IPS-18c (cell line): Measurements from ENCODE around the gene HECW1.

Experiments
- H3K4me3 ChIP-seq: 2 replicates; pipeline ENCODE4 v1.7.0; 2013; ENCODE audit warnings: low read depth, mild to moderate bottlenecking, low read length, moderate library complexity; ENCODE audit not compliant: insufficient read depth
- H3K9me3 ChIP-seq: one replicate; pipeline ENCODE4 v1.6.1; 2013; ENCODE audit warnings: mild to moderate bottlenecking, low read length, moderate library complexity; ENCODE audit not compliant: control insufficient read depth, insufficient read depth

HECW1 gene

DNA sequence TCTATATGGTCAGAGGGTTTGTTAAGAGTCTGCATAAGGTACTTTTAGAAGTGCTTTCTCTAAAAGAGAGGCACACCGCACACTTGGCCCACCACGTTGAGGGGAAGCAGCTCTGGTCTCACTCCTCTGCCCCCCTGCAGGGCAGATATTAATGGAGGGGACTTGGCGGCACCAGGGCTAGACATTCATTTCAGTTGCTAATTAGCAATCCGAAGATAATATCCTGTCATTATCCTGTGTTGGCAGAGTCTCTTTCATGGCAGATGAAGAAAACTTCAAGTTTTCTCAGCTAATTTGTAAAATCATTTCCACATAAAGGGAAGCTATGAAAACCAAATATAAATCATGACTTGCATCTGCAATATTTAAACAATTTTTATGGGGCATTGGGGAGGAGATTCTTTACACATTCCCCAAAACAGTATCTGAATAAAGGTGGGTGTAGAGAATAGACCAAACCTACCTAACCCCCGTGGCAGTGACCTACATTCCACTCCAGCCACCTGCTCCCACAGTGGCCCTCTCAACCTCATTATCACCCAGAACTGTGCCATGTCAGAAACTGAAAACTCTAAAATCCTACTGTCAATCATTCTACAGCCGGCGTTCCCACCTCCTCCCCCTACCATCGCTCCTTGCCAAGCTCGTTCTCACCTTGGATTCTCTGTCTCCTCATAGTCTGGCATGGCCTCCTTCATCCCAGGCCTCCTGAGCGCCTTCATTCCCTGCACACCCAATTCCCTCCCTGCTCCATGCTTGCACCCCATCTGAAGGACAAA lies 416.3 kb downstream of the HECW1 start:
- no peak overlapping the region for H3K4me3 ChIP-seq
- no peaks in the 10 kb centered on the region for H3K9me3 ChIP-seq

- Histone ChIP-seq H3K4me3 (no peak overlapping the region), H3K9me3 (no peaks in the 10 kb centered on the region)
Observed at GRCh38 chr7:43530553-43531410, 418.3 kb downstream of the HECW1 start.

- Histone ChIP-seq H3K9me3 (no peaks in the 10 kb centered on the region), H3K4me3 (no peak overlapping the region)
Observed at GRCh38 chr7:43531700-43532099, 419.3 kb downstream of the HECW1 start.

- H3K4me3 ChIP-seq: no peak overlapping the region
- H3K9me3 ChIP-seq: no peaks in the 10 kb centered on the region
Observed at GRCh38 chr7:43533801-43534479, 421.5 kb downstream of the HECW1 start.

DNA sequence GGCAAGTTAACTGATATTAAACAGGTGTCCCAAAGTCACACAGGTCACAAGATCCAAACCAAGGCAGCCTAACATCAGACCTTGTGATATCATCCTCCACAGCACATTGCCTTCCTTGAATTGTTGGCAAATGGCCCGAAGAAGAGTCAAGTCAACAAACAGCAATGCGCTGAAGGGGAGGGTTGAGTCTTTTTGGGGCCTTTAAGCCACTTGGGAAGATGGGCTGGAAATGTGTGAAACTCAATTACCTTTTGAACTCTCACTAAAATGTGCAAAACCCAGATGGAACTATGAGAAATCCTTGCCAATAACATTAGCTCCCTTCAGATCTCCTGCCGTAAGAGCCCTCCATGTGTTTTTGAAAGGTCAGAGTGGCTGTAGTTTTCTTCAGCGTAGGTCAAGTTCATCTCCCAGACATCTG lies 422.6 kb downstream of the HECW1 start:
- H3K9me3 ChIP-seq: no peaks in the 10 kb centered on the region
- no peak overlapping the region for H3K4me3 ChIP-seq

DNA sequence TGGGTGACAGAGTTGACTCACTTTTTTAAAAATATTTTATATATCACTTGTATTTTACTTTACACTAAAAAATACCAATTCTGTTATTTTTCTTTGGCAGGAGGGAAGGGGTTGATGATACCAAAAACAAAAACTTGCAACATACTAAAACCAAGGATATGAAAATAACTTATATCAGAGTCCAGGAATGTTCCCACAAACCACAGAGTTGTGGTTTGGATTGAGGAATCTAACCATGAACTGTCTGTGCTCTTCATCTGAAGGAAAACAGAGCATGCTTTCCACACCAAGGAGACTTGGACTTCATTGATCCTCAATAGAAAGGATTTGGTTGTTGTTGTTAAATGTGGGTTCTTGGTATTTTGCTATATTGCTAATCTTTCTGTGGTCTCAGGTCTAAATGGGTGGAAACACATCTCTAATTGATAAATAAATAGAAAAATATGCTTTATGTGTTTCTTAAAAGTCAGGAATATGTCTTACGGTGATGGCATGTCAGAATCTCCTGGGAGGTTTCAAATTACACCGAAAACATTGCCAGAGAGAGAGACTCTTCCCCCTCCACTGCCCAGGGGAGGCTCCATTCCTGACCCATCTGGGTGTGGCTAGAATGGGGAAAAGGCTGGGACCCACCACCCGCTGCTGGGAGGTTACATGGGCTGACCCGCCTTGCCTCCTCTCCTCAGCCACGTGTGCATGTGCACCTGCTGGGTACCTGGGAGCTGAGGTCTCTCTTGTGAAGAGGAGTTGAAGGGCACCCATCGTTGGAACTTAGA lies 423.6 kb downstream of the HECW1 start:
- no peak overlapping the region for H3K4me3 ChIP-seq
- H3K9me3 ChIP-seq: no peaks in the 10 kb centered on the region

- Histone ChIP-seq H3K4me3 (no peak overlapping the region), H3K9me3 (no peaks in the 10 kb centered on the region)
Observed at GRCh38 chr7:43536773-43537172, 424.3 kb downstream of the HECW1 start.

DNA sequence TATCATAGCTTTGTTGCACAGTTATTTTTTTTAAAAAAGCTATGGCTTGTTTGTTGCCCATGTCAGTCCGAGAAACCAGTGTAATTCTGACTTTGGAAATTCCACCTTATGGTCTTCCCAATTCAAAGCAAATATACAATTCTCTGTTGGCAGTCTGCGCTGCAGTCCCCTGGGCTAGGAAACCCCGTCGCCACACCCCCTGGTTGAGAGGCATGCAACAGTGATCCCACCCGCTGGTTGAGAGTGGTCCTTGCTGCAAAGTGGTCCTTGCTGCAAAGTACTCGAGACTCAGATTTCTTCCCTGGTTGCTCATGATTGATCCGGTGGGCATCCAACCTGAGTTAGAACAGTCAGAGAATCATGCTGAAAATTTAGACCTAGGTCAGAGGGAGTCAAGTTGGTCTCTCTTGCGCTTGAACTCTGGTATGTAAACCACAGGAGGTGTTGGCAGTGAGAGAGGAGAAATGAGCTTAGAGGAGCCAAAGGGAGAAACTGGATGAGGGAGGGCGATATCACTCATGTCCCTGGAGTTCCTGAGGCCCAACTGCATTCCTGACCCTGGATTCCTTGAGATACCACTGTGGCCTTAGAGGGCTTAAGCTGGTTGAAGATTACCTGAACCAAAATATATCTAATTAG lies 425.4 kb downstream of the HECW1 start:
- H3K9me3 ChIP-seq: no peaks in the 10 kb centered on the region
- no peak overlapping the region for H3K4me3 ChIP-seq

- Histone ChIP-seq H3K4me3 (no peak overlapping the region), H3K9me3 (no peaks in the 10 kb centered on the region)
Observed at GRCh38 chr7:43538404-43538771, 425.9 kb downstream of the HECW1 start.

DNA sequence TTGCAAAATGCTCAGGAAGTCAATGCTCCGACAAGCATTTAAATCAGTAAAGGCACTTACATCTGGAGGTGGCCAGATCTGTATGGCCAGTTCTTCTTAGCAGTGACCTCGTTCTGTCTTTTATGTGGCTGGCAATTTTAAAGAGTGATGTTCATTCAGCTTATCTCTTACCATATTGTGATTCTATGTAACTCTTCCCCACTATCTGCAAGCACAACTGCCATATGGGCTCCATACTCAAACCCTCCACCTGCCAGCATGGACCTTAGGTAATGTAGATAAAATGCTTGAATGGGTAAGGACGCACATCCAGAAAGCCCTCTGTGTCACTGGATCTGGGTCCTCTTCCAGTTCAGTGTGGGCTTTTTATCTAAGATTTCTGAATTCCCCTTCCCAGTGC lies 428.0 kb downstream of the HECW1 start:
- Histone ChIP-seq H3K4me3 (no peak overlapping the region), H3K9me3 (no peaks in the 10 kb centered on the region)

DNA sequence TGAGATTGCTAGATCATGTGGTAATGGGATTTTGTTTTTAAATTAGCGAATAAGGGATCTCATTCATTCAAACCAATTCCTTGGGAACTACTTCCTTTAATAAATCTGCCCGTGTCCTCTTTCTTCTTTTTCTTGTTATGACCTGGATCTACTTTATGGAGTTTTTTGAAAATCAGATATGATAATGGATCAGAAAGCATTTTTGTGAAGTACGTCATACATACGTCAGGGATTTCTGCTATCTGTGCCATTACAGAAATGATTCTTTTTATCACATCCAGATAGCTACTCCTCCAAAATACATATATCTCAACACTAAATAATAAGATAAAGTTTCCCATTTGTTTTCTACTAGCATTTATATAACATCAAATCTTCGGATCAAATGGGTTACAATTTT lies 430.3 kb downstream of the HECW1 start:
- Histone ChIP-seq H3K9me3 (no peaks in the 10 kb centered on the region), H3K4me3 (no peak overlapping the region)

DNA sequence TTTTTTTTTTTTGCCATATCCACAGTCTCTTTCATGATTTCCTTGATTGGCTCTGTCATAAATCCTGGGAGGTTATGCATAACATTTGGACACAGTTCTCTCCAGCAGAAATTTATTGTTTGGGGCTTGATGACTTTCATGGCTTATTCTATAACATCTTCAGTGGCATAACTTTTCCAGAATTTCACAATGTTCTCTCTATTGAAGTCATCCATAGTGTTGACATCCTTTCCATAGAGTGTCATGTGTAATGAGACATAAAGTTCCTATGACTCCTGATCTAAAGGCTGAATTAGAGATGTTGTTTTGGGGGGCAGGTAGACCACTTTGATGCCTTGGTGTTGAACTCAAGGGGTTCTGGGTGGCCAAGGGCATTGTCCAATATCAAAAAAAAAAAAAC lies 433.8 kb downstream of the HECW1 start:
- H3K4me3 ChIP-seq: no peak overlapping the region
- no peaks in the 10 kb centered on the region for H3K9me3 ChIP-seq

GRCh38 chr7:43550427-43550826 lies 438.0 kb downstream of the HECW1 start:
- Histone ChIP-seq H3K9me3 (no peaks in the 10 kb centered on the region), H3K4me3 (no peak overlapping the region)

DNA sequence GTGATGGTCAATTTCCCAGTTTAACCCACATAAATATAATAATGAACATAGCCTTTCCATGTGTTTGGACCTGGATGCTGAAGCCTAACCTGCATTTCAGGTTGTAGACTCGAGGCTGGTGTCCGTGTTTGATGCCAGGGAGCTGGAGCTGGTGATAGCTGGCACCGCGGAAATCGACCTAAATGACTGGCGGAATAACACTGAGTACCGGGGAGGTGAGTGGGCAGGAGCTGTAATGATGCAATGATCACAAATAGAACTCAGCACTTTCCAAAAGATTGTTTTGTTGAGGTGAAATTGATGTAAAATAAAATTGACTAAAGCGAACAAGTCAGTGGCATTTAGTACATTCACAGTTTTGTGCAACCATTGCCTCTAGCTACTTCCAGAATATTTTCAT lies 439.7 kb downstream of the HECW1 start:
- Histone ChIP-seq H3K4me3 (no peak overlapping the region), H3K9me3 (no peaks in the 10 kb centered on the region)

DNA sequence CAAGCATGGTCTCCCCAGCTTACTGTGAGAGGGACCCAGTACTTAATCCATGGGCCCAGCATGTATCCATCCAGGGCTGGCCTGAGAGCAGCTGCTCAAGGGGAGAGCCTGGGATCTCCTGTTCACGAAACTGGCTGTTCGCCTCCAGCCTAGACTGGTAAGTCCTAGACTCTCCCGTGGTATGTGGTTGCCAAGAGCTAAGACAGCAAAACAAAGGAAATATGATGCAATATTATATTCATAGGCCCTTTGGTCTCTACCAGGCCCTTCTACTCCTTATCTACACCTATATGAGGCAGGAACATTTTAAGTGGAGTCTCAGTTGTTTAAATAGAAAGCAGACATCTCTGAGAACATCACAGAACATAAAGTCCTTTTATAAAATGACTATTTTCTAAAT lies 441.6 kb downstream of the HECW1 start:
- no peak overlapping the region for H3K4me3 ChIP-seq

GRCh38 chr7:43554423-43554822 lies 442.0 kb downstream of the HECW1 start:
- Histone ChIP-seq H3K4me3 (no peak overlapping the region), H3K9me3 (no peaks in the 10 kb centered on the region)

More for the DNA sequence above, 441.6 kb downstream of the HECW1 start:
- no peaks in the 10 kb centered on the region for H3K9me3 ChIP-seq
